HG03442 (cell line): ENCODE data around the gene WWTR1.

Source experiments
- ATAC-seq: cut with Tn5 transposase; IDR thresholded peaks from one replicate; pipeline ENCODE4 v1.9.1; 2021; ENCODE audit warnings: mild to moderate bottlenecking, moderate library complexity; ENCODE audit not compliant: unreplicated experiment

Gene WWTR1

DNA sequence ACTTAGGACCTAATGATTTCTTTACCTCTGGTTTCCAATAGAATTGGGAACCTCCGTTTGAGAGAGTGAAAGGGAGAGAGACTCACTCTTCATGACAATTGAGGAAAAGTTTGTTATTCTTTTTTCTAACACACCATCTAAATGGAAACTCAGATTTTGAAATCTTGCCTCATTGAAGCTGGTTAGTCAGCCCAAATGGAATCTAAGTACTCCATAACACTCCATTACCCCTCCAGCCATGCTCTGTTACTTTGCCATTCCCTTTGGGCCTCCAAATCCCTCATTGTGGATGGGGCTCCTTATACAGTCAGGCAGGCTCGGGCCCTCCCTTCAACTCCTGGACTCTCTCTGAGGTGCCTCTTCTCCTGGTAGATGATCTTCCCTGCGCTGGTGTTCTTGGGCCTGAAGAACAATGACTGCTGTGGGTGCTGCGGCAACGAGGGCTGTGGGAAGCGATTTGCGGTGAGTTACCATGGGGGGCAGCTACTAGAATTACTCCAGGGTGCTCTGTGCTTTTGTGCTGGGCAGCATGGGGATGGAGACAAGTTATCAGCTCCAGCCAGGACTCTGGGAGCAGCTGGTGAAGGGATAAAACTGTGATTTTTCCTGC, 182.3 kb downstream of the WWTR1 start:
- no peak for ATAC-seq

DNA sequence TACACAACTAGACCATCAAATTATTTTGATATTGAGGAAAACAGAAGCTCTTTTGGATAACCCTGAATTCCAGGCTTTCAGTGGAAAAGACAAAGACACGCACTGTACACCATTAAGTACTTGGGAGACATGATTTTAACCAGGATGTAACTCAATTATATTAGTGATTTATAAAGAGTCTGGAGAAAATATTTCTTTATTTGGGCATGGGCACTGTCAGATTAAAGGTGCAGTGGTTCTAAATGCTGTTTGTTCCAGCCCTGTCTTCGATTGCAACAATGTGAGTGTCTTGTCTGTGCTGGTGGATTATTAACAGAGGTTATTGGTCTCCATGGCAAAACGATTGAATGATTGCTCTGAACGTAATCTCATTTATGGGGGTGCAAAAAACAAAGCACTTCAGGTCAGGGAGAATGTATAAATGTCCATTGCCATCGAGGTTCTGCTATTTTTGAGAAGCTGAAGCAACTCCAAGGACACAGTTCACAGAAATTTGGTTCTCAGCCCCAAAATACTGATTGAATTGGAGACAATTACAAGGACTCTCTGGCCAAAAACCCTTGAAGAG, 183.5 kb downstream of the WWTR1 start, which contains the start of gene TM4SF4:
TM4SF4 (plus strand) TSS at position 448 of the 568 bp plus-strand sequence. CDS start 181 bp downstream, outside the sequence.
- ATAC-seq, result no peak

DNA sequence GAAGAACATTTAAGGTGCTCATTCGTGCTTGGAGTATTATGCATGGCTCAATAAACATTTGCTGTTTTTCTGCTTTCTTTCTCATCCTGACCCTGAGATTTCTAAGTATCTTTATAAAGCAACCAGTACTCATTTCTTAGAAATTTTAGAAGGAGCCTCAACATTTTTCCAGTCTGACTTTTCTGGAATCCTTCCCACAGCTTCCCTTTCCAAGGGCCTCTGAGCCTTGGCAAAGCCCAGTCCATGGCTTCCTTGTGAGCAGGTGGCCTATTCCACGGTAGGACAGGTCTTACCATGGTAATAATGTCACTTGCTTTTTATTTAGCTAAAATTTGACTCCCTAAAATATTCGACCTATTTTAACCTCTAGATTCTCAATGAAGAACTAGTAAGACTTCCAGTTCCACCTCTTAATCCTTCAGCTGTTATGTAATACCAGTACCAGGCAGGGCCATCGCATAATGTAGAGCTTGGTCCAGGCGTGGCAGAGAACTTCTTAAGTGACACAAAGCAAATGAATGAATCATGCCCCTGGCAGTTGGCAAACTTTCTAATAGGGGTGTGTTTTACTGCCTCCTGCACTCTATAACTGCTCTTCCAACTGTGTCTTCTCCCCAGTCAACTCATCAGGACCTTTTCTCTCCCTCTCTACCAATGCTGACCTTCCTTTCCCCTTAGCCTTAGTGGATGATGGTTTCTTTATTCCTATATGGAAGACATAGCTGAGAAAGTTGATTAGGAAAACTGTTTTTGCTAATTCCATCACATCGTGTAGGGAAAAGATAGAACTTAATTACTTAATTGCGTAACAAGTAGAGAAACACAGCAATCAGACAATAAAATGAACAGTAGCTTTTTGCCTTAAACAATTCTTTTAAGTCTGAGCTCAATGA, 184.2 kb downstream of the WWTR1 start:
- ATAC-seq, result no peak

DNA sequence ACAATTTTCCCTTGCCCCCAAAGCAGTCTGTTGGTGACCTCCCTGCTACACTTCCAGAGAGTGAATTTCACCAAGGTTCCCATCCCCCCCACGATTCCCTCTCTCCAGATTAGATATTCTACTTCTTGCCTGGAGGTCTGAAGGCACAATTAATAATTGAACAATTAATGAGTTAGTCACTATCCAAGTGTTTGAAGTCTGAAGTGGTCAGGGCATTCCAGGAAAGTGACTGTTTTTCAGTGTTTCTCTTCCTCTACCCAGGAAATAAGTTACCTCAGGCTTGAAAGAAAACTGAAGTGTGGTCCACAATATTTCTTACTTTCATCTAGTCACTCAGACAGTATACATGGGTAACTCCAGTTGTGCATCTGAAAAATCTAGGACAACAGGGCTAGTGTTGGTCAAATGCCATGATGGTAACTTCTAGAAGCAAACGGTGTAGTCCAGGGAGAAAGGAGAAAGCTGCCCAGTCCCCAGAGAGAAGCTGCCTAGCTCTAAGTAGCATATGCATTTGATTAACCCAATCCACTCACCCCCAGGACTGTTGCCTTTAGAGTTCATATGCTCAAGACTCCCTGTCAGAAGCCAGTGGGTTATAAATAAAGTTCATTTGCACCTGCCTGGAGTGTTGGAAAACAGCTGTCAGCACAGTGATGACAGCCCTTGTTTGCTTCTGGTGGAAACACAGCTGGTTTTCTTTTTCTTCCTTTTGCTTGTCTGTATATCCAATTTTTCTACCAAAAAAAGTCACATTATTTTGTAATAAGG, 185.6 kb downstream of the WWTR1 start:
- ATAC-seq, result no peak

DNA sequence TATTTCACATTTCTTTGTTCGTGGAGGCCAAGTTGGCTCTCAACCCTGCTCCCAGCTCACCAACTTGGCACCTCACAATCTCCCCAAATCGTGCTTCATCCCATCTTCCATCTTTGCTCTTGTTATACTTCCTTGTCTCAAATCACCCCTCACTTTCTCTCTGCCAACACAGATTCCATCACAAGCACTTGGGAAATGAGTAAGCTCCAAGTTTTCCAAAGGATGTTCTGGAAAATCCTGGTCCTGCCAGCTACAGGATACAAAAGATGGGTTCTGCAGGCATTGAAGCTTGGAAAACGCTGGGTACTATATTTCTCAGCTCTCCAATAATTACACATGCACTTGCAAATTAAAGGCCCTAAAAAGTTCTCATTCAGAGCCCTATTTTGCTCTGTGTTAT, 187.4 kb downstream of the WWTR1 start:
- ATAC-seq, result no peak

DNA sequence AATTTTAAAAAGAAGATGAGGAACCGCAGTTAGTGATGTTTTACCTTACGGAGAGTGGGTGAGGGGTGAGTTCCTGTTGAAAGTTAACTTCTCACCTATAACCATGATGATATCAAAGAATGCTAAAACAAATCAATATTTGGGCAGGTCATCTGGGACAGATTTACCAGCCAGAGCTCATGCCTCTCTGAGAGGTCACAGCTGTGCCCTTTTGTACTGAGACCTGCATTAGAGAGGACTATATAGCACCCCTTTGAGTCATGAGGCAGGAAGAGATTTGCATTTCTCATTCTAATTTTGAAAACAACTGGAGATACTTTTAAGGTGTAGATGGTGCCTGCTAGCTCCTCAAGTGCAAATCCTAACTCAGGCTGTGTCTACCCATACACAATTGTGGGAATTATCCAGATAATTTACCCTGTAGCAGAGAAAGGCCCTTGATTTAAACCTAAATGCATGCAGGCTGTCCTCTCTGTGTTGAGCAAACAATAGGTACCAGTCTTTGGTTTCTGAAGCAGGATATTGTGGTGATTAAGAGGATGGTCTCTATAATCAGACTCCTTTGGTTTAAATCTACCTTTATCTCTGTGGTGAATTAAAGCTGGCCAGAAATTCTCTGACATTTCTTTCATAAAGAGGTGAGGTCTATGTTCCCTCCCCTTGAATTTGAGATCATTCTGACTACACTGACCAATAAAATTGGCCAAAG, 189.2 kb downstream of the WWTR1 start:
- ATAC-seq, result peak; percentile 95
